Vagina (tissue), 2 donors: ENCODE measurements around the gene TSTD1. TPM values are rescaled to one million over a fixed set of nuclear protein-coding genes. Genes with fewer than 3 reads are reported as not detected.
A peak's percentile ranks its signal among the peaks of the same experiment; 100 is the strongest.

Source experiments
- DNase-seq, 2 donors: peaks; one replicate each; pipeline ENCODE4 v3.0.0-alpha.2; 2017; ENCODE audit errors: extremely low spot score in 2 of 2
- H3K27ac ChIP-seq: fragments of 200-600 bp; sonication (generic); one replicate; pipeline ENCODE4 v1.5.1; 2019
- H3K27me3 ChIP-seq: fragments of 200-600 bp; sonication (generic); one replicate; pipeline ENCODE4 v1.5.1; 2019
- H3K36me3 ChIP-seq, 2 donors: fragments of 200-600 bp; sonication (generic); one replicate each; pipeline ENCODE4 v1.5.1; 2017 to 2019
- H3K4me1 ChIP-seq: fragments of 200-600 bp; sonication (generic); one replicate; pipeline ENCODE4 v1.5.1; 2019
- H3K4me3 ChIP-seq, 2 donors: fragments of 200-600 bp; sonication (generic); 1 replicate in 1 of 2; 2 replicates in 1 of 2; pipeline ENCODE4 v1.5.1; 2016 to 2019
- H3K9me3 ChIP-seq: fragments of 200-600 bp; sonication (generic); one replicate; pipeline ENCODE4 v1.5.1; 2019
- POLR2A ChIP-seq, 2 donors: fragments of 450-650 bp; IDR thresholded peaks; one replicate each; pipeline ENCODE4 v1.6.1; 2017; ENCODE audit warnings: antibody characterized with exemption in 2 of 2, mild to moderate bottlenecking in 2 of 2, moderate library complexity in 2 of 2
- POLR2AphosphoS5 ChIP-seq, 2 donors: sonication (generic); formaldehyde crosslinking; IDR thresholded peaks; one replicate each; pipeline ENCODE4 v1.9.0; 2017; ENCODE audit warnings: antibody characterized with exemption in 2 of 2, mild to moderate bottlenecking in 2 of 2, low read depth in 1 of 2; ENCODE audit not compliant: insufficient read depth in 1 of 2
- intact Hi-C: fragments of 100-400 bp; cut with DNase I; formaldehyde crosslinking; loops from one replicate; pipeline ENCODE4 v1.15.1; 2023
- total RNA-seq: library from RNA; depleted of rRNA; stranded (reverse); fragments of >200 nt; gene quantifications from one replicate; pipeline ENCODE4 v1.2.3, GENCODE V29; 2016
- TF ChIP-seq, protein P1 (sequence below), 3 experiments: fragments of 450-650 bp in 2 of 3; fragments of 200-600 bp in 1 of 3; sonication (generic) in 1 of 3; IDR thresholded peaks; one replicate each; pipeline ENCODE4 v1.5.1; 2017 to 2019; ENCODE audit warnings: antibody characterized with exemption in 3 of 3, mild to moderate bottlenecking in 2 of 3, moderate library complexity in 2 of 3

TSTD1 gene
- total RNA-seq, 1 donor from 2014 or later: 44.7 TPM

DNA sequence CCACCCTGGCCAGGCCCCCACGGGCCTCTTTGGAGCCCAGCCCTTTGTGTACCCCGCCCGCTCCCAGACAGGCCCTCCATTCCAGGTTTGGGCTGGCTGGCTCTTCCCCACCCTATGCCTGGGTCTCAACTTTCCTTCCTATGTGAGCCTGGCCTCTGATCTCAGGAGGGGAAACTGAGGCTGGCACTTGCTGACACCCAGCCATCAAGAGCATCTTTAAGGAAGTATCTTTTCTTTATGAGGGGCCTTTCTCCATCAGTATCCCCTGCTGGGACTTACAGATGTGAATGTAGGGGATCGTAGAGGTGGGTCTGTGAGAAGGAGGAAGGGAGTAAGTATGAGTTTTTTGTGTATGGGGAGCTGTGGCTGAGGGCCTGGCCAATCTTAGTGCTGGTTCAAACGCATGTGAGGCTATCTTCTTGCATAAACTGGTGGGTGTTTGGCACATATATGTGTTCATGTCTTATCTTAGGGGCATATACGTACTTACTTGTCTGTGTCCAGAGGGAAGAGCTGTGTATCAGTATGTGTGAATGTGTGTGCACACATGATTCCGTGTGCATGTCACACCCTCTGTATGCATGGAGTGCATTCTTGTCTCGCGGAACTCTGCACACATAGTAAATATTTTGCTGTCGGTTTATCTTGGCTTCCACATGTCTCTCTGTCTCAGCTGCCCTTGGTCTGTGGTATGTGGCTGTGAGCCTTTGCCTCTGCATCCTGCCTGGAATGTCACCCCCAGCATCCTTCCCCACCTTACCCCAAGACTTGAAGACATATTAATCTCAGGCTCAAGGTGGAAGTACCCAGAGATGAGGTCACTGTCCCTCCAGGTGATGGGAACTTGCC is 45.2 kb upstream of the TSTD1 start:
- H3K4me3 ChIP-seq: peak overlapping the region in 1 of 2 donors; percentile 41
- DNase-seq: no peak
- intact Hi-C loops: no loop called here
- H3K27me3 ChIP-seq: no peaks in the 10 kb centered on the region
- H3K4me1 ChIP-seq: no peaks in the 10 kb centered on the region
- TF ChIP-seq POLR2AphosphoS5 (IDR thresholded peaks at IDR 0.05; ENCODE audit: insufficient read depth in 1 of 2, low read depth in 1 of 2): peak in 1 of 2 donors; percentile 3
- TF ChIP-seq, protein P1, sequence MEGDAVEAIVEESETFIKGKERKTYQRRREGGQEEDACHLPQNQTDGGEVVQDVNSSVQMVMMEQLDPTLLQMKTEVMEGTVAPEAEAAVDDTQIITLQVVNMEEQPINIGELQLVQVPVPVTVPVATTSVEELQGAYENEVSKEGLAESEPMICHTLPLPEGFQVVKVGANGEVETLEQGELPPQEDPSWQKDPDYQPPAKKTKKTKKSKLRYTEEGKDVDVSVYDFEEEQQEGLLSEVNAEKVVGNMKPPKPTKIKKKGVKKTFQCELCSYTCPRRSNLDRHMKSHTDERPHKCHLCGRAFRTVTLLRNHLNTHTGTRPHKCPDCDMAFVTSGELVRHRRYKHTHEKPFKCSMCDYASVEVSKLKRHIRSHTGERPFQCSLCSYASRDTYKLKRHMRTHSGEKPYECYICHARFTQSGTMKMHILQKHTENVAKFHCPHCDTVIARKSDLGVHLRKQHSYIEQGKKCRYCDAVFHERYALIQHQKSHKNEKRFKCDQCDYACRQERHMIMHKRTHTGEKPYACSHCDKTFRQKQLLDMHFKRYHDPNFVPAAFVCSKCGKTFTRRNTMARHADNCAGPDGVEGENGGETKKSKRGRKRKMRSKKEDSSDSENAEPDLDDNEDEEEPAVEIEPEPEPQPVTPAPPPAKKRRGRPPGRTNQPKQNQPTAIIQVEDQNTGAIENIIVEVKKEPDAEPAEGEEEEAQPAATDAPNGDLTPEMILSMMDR (IDR thresholded peaks at IDR 0.05): no peak
- H3K36me3 ChIP-seq: no peaks in the 10 kb centered on the region
- H3K9me3 ChIP-seq: no peaks in the 10 kb centered on the region
- peak overlapping the region; percentile 77 for H3K27ac ChIP-seq

DNA sequence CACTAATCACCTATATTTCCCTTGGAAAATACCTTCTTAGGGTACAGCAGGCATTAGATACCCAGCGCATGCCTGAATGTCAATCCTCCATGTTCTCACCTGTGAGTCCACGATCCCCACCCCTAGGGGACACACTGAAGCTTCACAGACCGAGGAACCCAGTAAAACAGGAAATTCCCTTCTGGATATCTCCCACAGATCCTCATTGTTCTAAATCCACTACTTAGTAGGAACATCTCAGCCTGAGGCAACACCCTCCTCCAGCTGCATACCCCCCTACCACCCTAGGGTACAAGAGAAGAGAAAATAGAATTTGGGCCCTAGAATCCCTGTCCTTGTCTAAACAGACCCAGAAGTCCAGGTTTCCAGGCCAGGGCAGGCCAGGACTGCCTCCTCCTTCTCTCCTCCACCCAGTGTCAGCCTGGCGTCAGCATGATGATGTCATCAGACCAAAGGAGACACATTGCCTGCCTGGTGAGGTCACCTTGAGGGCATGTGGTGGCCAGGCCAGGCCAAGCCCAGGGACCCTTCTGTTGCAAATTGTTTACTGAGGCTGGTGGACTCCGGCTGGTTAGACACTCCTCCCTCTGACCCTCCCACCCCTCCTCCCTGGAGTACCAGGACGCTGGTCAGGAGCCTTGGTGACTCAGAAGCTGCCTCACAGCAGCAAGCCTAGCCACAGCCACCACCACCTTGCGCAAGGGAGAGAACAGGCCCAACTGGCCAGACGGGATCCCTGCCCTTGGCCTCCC is 44.4 kb upstream of the TSTD1 start:
- intact Hi-C loops: no loop called here
- DNase-seq: no peak
- no peaks in the 10 kb centered on the region for H3K4me1 ChIP-seq
- peak overlapping the region; percentile 77 for H3K27ac ChIP-seq
- TF ChIP-seq POLR2AphosphoS5 (IDR thresholded peaks at IDR 0.05; ENCODE audit: insufficient read depth in 1 of 2, low read depth in 1 of 2): peak; percentile 21 to 75
- TF ChIP-seq, protein P1 (IDR thresholded peaks at IDR 0.05): no peak
- no peak for TF ChIP-seq POLR2A (IDR thresholded peaks at IDR 0.05)
- no peak overlapping the region for H3K4me3 ChIP-seq
- H3K27me3 ChIP-seq: no peaks in the 10 kb centered on the region
- H3K9me3 ChIP-seq: no peaks in the 10 kb centered on the region
- H3K36me3 ChIP-seq: no peaks in the 10 kb centered on the region

DNA sequence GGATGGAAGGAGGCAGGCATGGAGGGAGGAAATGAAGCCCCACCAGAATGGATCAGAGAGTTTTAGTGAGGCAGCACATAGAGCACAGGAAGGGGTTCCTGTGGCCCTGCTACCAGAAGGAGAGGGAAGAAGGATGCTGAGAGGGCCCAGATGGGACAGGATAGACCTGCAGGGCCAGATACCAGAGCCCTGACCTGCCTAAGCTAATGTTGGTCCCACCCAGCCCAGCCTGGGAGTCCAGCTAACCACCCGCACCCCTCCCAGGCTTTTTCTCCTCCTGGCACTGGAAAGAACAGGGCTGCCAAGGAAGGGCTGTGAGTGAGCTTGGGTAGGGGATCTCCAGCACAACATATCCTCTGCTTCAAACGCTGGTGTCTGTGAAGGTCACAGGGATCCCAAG is 43.7 kb upstream of the TSTD1 start:
- TF ChIP-seq POLR2A (IDR thresholded peaks at IDR 0.05) (no peak), POLR2AphosphoS5 (IDR thresholded peaks at IDR 0.05; ENCODE audit: insufficient read depth in 1 of 2, low read depth in 1 of 2) (no peak)
- TF ChIP-seq, protein P1 (IDR thresholded peaks at IDR 0.05): no peak
- Histone ChIP-seq H3K4me1 (no peaks in the 10 kb centered on the region), H3K36me3 (no peaks in the 10 kb centered on the region), H3K4me3 (no peak overlapping the region), H3K27me3 (no peaks in the 10 kb centered on the region), H3K9me3 (no peaks in the 10 kb centered on the region), H3K27ac (peak overlapping the region; percentile 77)
- DNase-seq: no peak
- intact Hi-C loops: no loop called here

DNA sequence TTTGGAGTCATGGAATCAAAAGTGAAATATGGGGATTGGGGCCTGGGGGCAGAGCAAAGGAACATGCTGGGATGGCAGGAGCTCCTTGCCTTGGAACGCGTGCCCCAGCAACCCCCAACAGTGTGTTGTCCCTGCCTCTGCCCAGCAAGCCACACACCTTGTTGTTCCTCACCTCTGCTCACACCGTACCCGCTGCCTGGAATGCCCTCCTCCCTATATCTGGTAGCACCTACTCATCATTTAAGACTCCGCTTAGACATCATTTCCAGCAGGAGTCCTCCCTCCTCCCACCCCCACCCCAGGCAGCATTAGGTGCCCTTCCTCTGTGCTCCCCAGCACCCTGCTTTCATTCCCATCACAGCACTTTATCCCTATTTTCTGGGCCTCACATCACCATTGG is 42.8 kb upstream of the TSTD1 start:
- TF ChIP-seq POLR2AphosphoS5 (IDR thresholded peaks at IDR 0.05; ENCODE audit: insufficient read depth in 1 of 2, low read depth in 1 of 2) (no peak), POLR2A (IDR thresholded peaks at IDR 0.05) (no peak)
- TF ChIP-seq, protein P1 (IDR thresholded peaks at IDR 0.05): no peak
- no peaks in the 10 kb centered on the region for H3K36me3 ChIP-seq
- H3K4me3 ChIP-seq: no peak overlapping the region
- no peaks in the 10 kb centered on the region for H3K9me3 ChIP-seq
- H3K4me1 ChIP-seq: no peaks in the 10 kb centered on the region
- peak overlapping the region; percentile 77 for H3K27ac ChIP-seq
- intact Hi-C loops: no loop called here
- H3K27me3 ChIP-seq: no peaks in the 10 kb centered on the region
- DNase-seq: no peak
